ENCODE measurements around the gene BBOX1. TPM values are rescaled to one million over a fixed set of nuclear protein-coding genes. Genes with fewer than 3 reads are reported as not detected.

The BBOX1 gene
- total RNA-seq, 2 donors from 2014 or later: not detected

DNA sequence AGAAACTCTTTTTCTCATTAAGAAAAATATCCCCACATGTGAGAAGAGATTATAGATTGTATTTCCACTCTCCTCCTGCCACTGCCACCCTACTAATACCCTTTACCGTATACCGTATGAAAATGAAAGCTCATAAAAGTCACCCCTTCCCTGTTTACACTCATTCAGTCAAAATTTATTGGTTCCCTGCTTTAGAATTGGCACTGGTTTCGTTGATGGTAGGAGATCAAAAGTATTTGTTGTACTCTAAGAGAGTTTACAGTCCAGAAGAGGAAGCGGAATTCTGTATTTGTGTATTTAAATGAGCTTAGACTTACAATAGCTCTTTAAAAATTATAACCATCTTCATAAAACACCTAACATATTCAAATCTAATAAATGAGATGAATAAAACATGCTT, 68.2 kb downstream of the BBOX1 start:
- no peak for TF ChIP-seq CTCF (IDR thresholded peaks at IDR 0.05)
- Histone ChIP-seq H3K4me1 (no peaks in the 10 kb centered on the region), H3K27me3 (no peaks in the 10 kb centered on the region), H3K27ac (no peak overlapping the region), H3K4me3 (no peak overlapping the region), H3K9ac (ENCODE audit: low read depth in 2 of 2, low read length in 2 of 2) (no peak overlapping the region), H3K9me3 (no peaks in the 10 kb centered on the region), H3K36me3 (no peaks in the 10 kb centered on the region)
- intact Hi-C loops (cut with DNase I): no loop called here
- no peak for DNase-seq

DNA sequence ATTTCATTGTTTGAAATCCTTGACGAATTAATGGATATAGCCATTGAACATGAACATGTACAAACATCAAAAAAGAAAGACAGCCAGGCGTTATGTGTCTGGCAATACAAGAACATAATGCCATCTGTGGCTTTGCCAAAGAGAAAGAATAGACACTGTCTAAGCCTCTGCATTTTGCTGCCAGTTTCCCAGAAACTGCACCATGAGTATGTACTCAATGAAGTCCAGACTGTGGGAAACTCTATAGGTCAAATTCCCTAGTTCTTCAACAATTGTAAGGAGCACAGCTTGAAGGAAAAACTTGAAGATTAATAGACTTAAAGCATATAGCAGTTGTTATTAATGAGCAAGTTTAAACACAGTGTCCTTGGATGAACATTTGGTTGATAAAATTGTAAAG, 71.3 kb downstream of the BBOX1 start:
- no peaks in the 10 kb centered on the region for H3K9me3 ChIP-seq
- TF ChIP-seq CTCF (IDR thresholded peaks at IDR 0.05): no peak
- no peak overlapping the region for H3K4me3 ChIP-seq
- no peak overlapping the region for H3K9ac ChIP-seq (ENCODE audit: low read depth in 2 of 2, low read length in 2 of 2)
- intact Hi-C loops (cut with DNase I): no loop called here
- no peaks in the 10 kb centered on the region for H3K4me1 ChIP-seq
- no peak for DNase-seq
- no peaks in the 10 kb centered on the region for H3K27me3 ChIP-seq
- H3K27ac ChIP-seq: no peak overlapping the region
- H3K36me3 ChIP-seq: no peaks in the 10 kb centered on the region

DNA sequence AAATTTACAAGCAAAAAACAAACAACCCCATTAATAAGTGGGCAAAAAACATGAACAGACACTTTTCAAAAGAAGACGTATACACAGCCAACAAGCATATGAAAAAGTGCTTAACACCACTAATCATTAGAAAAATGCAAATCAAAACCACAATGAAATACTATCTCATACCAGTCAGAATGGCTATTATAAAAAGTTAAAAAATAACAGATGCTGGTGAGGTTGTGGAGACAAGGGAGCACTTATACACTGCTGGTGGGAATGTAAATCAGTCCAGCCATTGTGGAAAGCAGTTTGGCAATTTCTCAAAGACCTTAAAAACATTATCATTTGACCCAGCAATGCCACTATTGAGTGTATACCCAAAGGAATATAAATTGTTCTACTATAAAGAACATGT, 72.3 kb downstream of the BBOX1 start:
- H3K9me3 ChIP-seq: no peaks in the 10 kb centered on the region

DNA sequence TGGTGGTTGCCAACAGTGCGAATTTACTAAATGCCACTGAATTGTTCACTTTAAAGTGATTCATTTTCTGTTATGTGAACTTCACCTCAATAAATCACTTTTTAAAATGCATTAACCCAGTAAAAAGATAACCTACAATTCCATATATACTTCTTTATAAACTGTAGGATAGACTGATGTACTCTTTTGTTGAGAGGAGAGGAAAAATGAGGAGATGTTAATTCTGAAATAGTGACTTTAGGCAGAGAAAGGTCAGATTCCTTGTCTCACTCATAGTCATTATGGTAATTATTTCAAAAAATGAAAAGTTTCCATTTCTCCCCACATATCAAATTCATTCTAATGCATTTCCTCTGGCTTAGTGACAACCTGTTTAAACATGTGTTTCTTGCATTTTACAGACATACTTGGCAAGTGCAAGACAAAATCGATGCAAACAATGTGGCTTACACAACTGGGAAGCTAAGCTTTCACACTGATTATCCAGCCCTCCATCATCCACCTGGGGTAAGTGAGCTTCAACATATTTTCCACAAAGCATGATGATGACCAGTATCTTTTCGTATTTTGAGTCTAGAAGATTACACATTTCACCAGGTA, 74.5 kb downstream of the BBOX1 start:
- no peaks in the 10 kb centered on the region for H3K9me3 ChIP-seq
- intact Hi-C loops (cut with DNase I): no loop called here

More for the DNA sequence above, 72.3 kb downstream of the BBOX1 start:
- Histone ChIP-seq H3K36me3 (no peaks in the 10 kb centered on the region), H3K27ac (no peak overlapping the region), H3K4me1 (no peaks in the 10 kb centered on the region), H3K9ac (ENCODE audit: low read depth in 2 of 2, low read length in 2 of 2) (no peak overlapping the region), H3K27me3 (no peaks in the 10 kb centered on the region), H3K4me3 (no peak overlapping the region)
- no peak for TF ChIP-seq CTCF (IDR thresholded peaks at IDR 0.05)
- DNase-seq: no peak
- intact Hi-C loops (cut with DNase I): no loop called here

DNA sequence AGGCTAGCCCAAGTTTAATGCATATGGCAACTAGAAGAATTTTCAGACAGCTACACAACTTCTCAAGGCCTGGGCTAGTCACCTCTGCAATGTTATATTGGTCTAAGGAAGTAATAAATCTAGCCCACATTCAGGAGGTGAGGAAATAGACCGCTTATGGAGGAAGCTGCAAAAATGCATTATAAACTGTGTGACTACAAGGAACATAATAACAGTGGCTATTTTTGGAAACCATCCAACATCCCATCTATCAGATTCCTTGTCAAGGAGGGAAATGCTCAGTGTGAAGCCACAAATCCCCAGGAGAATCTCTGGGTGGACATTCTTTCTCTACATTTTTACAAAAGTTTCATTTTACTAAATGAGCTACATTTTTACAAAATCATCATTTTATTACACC, 76.1 kb downstream of the BBOX1 start:
- H3K9me3 ChIP-seq: no peaks in the 10 kb centered on the region
- no peak overlapping the region for H3K27ac ChIP-seq
- intact Hi-C loops (cut with DNase I): no loop called here
- no peak overlapping the region for H3K9ac ChIP-seq (ENCODE audit: low read depth in 2 of 2, low read length in 2 of 2)
- no peaks in the 10 kb centered on the region for H3K27me3 ChIP-seq
- DNase-seq: no peak
- no peaks in the 10 kb centered on the region for H3K4me1 ChIP-seq
- TF ChIP-seq CTCF (IDR thresholded peaks at IDR 0.05): no peak
- H3K4me3 ChIP-seq: no peak overlapping the region
- H3K36me3 ChIP-seq: no peaks in the 10 kb centered on the region

More for the DNA sequence above, 74.5 kb downstream of the BBOX1 start:
- Histone ChIP-seq H3K27ac (no peak overlapping the region), H3K4me1 (no peaks in the 10 kb centered on the region), H3K27me3 (no peaks in the 10 kb centered on the region), H3K4me3 (no peak overlapping the region), H3K9ac (ENCODE audit: low read depth in 2 of 2, low read length in 2 of 2) (no peak overlapping the region), H3K36me3 (no peaks in the 10 kb centered on the region)
- no peak for DNase-seq
- no peak for TF ChIP-seq CTCF (IDR thresholded peaks at IDR 0.05)

Measured in colonic mucosa (tissue), 4 donors.